ENCODE results near the gene DCDC2C.

The DCDC2C gene

DNA sequence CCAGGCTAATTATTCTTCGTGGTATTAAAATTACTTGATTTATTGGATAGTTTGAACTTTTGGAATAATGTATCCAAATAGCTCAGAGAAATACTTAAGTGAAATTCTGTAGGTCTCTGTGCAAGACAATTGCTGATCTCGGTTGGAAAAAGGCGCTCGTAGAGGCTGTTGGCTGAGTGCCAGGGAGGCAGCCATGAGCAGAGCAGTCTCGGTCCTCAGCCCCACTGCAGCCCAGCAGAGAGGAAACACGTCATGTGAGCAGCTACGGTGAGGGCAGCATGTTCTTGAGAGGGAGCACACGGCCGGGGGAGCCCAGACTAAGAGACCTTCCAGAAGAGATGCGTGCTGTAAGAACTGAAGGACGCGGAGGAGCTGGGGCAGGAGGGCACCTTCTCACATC lies 42.5 kb downstream of the DCDC2C start:
- Histone ChIP-seq H4K20me1 (ENCODE audit: insufficient read depth, low read length) (no peaks in the 10 kb centered on the region), H3K79me2 (ENCODE audit: insufficient read depth, low read length) (no peaks in the 10 kb centered on the region), H3K27ac (ENCODE audit: low read length) (no peak overlapping the region), H3K36me3 (ENCODE audit: insufficient read depth, low read length) (no peaks in the 10 kb centered on the region), H2AFZ (ENCODE audit: low read depth, low read length) (no peak overlapping the region), H3K9ac (ENCODE audit: low read depth, low read length) (no peak overlapping the region), H3K4me3 (ENCODE audit: low read depth in 1 of 2, low read length in 2 of 2) (no peak overlapping the region), H3K4me2 (ENCODE audit: insufficient read depth, low read length) (no peak overlapping the region), H3K9me3 (ENCODE audit: insufficient read depth, low read length, severe bottlenecking) (no peaks in the 10 kb centered on the region), H3K4me1 (ENCODE audit: insufficient read depth, low read length) (no peaks in the 10 kb centered on the region), H3K27me3 (ENCODE audit: insufficient read depth, low read length, poor library complexity) (peaks cover 6% of the 10 kb centered on the region)
- DNase-seq, result no peak
- no peak for ATAC-seq (ENCODE audit: insufficient read depth, low read depth)
- TF ChIP-seq EZH2 (IDR thresholded peaks at IDR 0.05; ENCODE audit: borderline replicate concordance, low read depth, low read length, severe bottlenecking) (no peak), CTCF (IDR thresholded peaks at IDR 0.05; ENCODE audit: borderline replicate concordance, extremely low read depth, low read length, poor library complexity, severe bottlenecking) (no peak)

DNA sequence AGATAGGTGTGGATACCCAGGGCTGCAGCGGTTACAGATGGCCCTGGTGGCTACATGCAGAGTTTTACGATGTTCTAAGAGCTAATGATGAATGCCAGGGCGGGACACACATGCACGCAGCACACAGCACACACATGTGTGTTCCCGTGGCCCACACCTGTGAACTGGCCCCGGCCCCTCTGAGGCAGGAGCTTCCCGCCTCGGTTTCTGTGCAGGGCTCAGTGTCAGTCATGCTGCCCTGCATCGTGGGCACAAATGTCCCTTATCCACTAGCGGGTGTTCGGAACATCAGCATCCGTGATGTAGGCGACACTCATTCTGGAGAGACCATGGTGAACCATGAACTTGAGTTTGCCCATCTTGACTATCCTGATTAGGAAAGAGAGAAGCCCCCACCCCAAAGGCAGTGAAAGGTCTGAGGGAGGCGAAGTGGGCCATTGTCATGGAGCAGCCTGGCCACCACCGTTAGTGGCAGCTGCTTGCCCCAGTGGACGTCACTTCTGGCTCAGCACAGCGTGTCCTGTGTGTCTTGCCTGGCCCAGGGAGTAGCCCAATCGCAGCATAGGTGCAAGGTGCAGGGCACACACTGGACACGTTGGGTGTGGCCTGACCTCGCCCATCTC lies 43.8 kb downstream of the DCDC2C start:
- H3K4me3 ChIP-seq (ENCODE audit: low read depth in 1 of 2, low read length in 2 of 2), result no peak overlapping the region
- H2AFZ ChIP-seq (ENCODE audit: low read depth, low read length), result no peak overlapping the region
- no peak overlapping the region for H3K9ac ChIP-seq (ENCODE audit: low read depth, low read length)
- ATAC-seq (ENCODE audit: insufficient read depth, low read depth) (no peak), DNase-seq (no peak)
- H3K9me3 ChIP-seq (ENCODE audit: insufficient read depth, low read length, severe bottlenecking), result no peaks in the 10 kb centered on the region
- H3K79me2 ChIP-seq (ENCODE audit: insufficient read depth, low read length), result no peaks in the 10 kb centered on the region
- no peaks in the 10 kb centered on the region for H3K4me1 ChIP-seq (ENCODE audit: insufficient read depth, low read length)
- H3K27ac ChIP-seq (ENCODE audit: low read length), result no peak overlapping the region
- peaks cover 6% of the 10 kb centered on the region for H3K27me3 ChIP-seq (ENCODE audit: insufficient read depth, low read length, poor library complexity)
- no peak for TF ChIP-seq EZH2 (IDR thresholded peaks at IDR 0.05; ENCODE audit: borderline replicate concordance, low read depth, low read length, severe bottlenecking)
- H3K36me3 ChIP-seq (ENCODE audit: insufficient read depth, low read length), result no peaks in the 10 kb centered on the region
- no peak overlapping the region for H3K4me2 ChIP-seq (ENCODE audit: insufficient read depth, low read length)
- H4K20me1 ChIP-seq (ENCODE audit: insufficient read depth, low read length), result no peaks in the 10 kb centered on the region

DNA sequence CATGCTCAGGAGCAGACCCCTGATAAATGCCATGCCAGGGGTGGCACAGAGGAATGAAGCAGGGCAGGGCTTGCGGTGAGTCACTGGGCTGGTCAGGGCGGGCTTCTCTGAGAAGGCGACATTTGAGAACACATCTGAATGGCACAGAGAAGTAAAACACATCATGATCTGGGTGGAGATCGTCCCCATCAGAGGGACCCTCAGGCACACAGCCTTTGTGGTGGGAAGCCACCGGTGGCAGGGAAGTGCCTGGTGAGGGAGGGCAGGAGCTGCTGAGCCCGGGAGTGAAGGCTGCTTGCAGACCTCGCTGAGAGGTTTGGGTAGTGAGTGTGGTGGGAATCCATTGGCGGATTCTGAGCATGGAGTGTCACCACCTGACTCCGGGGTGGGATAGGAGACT lies 44.5 kb downstream of the DCDC2C start:
- Histone ChIP-seq H3K36me3 (ENCODE audit: insufficient read depth, low read length) (no peaks in the 10 kb centered on the region), H3K4me1 (ENCODE audit: insufficient read depth, low read length) (no peaks in the 10 kb centered on the region), H4K20me1 (ENCODE audit: insufficient read depth, low read length) (no peaks in the 10 kb centered on the region), H3K27ac (ENCODE audit: low read length) (no peak overlapping the region), H3K4me2 (ENCODE audit: insufficient read depth, low read length) (no peak overlapping the region), H3K9me3 (ENCODE audit: insufficient read depth, low read length, severe bottlenecking) (no peaks in the 10 kb centered on the region), H3K4me3 (ENCODE audit: low read depth in 1 of 2, low read length in 2 of 2) (no peak overlapping the region), H3K79me2 (ENCODE audit: insufficient read depth, low read length) (no peaks in the 10 kb centered on the region), H3K9ac (ENCODE audit: low read depth, low read length) (no peak overlapping the region), H3K27me3 (ENCODE audit: insufficient read depth, low read length, poor library complexity) (peaks cover 6% of the 10 kb centered on the region), H2AFZ (ENCODE audit: low read depth, low read length) (no peak overlapping the region)
- TF ChIP-seq CTCF (IDR thresholded peaks at IDR 0.05; ENCODE audit: borderline replicate concordance, extremely low read depth, low read length, poor library complexity, severe bottlenecking) (no peak), EZH2 (IDR thresholded peaks at IDR 0.05; ENCODE audit: borderline replicate concordance, low read depth, low read length, severe bottlenecking) (no peak)
- DNase-seq (no peak), ATAC-seq (ENCODE audit: insufficient read depth, low read depth) (no peak)

DNA sequence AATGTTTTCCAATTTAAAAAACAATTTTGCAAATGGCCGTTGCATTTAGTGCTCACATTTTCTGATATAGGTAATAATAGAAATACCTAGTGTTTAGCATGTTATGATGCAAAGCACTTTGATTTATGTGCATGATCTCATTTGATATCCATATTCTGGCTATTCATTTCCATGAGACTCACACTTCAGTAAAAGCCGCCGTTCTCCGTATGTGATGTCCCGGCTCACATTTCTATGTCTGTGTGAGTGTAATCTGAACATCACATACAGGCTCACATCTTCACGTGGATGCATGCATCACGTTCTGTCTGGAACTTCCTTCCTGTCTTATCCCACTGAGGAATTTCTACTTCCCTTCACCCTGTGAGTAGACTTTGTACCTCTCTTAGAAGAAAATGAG lies 45.8 kb downstream of the DCDC2C start:
- ATAC-seq (ENCODE audit: insufficient read depth, low read depth), result no peak
- TF ChIP-seq CTCF (IDR thresholded peaks at IDR 0.05; ENCODE audit: borderline replicate concordance, extremely low read depth, low read length, poor library complexity, severe bottlenecking) (no peak), EZH2 (IDR thresholded peaks at IDR 0.05; ENCODE audit: borderline replicate concordance, low read depth, low read length, severe bottlenecking) (no peak)

More for the DNA sequence above, 45.8 kb downstream of the DCDC2C start:
- DNase-seq, result no peak
- Histone ChIP-seq H3K27me3 (ENCODE audit: insufficient read depth, low read length, poor library complexity) (peaks cover 6% of the 10 kb centered on the region), H3K27ac (ENCODE audit: low read length) (no peak overlapping the region), H3K36me3 (ENCODE audit: insufficient read depth, low read length) (no peaks in the 10 kb centered on the region), H3K9ac (ENCODE audit: low read depth, low read length) (no peak overlapping the region), H4K20me1 (ENCODE audit: insufficient read depth, low read length) (no peaks in the 10 kb centered on the region), H3K4me3 (ENCODE audit: low read depth in 1 of 2, low read length in 2 of 2) (no peak overlapping the region), H3K4me1 (ENCODE audit: insufficient read depth, low read length) (no peaks in the 10 kb centered on the region), H3K79me2 (ENCODE audit: insufficient read depth, low read length) (no peaks in the 10 kb centered on the region), H2AFZ (ENCODE audit: low read depth, low read length) (no peak overlapping the region), H3K9me3 (ENCODE audit: insufficient read depth, low read length, severe bottlenecking) (no peaks in the 10 kb centered on the region), H3K4me2 (ENCODE audit: insufficient read depth, low read length) (no peak overlapping the region)
